K562 (cell line): ENCODE results near the gene KLC1. TPM values are rescaled to one million over a fixed set of nuclear protein-coding genes. Genes with fewer than 3 reads are reported as not detected.

Experiments
- ATAC-seq: fragments of 200-7000 bp; cut with Tn5 transposase; 3 replicates; pipeline ENCODE4 v1.9.1; 2020; ENCODE audit warnings: moderate library complexity
- BruUV-seq: library from RNA; stranded (reverse); fragments of 400-500 nt; replicated peaks from 2 replicates; lab custom pipeline; 2021; lab: Mats Ljungman, UMichigan
- CTCF ChIA-PET: fragments of 300-600 bp; formaldehyde crosslinking; extraction: SDS; loops from one replicate; lab custom pipeline; 2021; ENCODE audit warnings: low intra/inter-chr PET ratio; lab: Yijun Ruan, JAX
- POLR2A ChIA-PET: fragments of 300-600, 350-650 bp; sonication (Branson Sonifier 250); formaldehyde crosslinking; extraction: SDS; loops from one replicate; lab custom pipeline; 2021; ENCODE audit warnings: antibody characterized with exemption, inconsistent platforms; lab: Yijun Ruan, JAX
- DNase-seq, 4 experiments: peaks; one replicate each; pipeline versions ENCODE4 v3.0.0 to v3.0.0-alpha.2; 2011 to 2018; ENCODE audit warnings: low spot score in 3 of 4, mixed read lengths in 3 of 4; ENCODE audit errors: extremely low read depth in 1 of 4
- FAIRE-seq: peaks from 2 replicates; lab custom pipeline; 2011; peaks lifted over from hg19 to GRCh38; lab: Jason Lieb, UNC
- H2AFZ ChIP-seq: 2 replicates; pipeline ENCODE4 v1.6.0; 2011; ENCODE audit warnings: low read depth, low read length, control low read depth, inconsistent platforms
- H3K27ac ChIP-seq: fragments of 200-600 bp; 3 replicates; pipeline ENCODE4 v1.8.0; 2011; ENCODE audit warnings: low read depth, mild to moderate bottlenecking, control low read depth, inconsistent platforms, low read length, moderate library complexity, mixed read lengths; ENCODE audit errors: extremely low read depth
- H3K27me3 ChIP-seq, 2 experiments: fragments of 300-600 bp in 1 of 2; 2 replicates in 1 of 2; 3 replicates in 1 of 2; pipeline versions ENCODE4 v1.6.0 to v1.8.0; 2011; ENCODE audit warnings: inconsistent platforms in 2 of 2, low read length in 2 of 2, mild to moderate bottlenecking in 1 of 2, mixed read lengths in 1 of 2, moderate library complexity in 1 of 2; ENCODE audit not compliant: control insufficient read depth in 2 of 2, insufficient read depth in 2 of 2
- H3K36me3 ChIP-seq: fragments of 300-600 bp; 3 replicates; pipeline ENCODE4 v1.8.0; 2011; ENCODE audit warnings: mild to moderate bottlenecking, low read length, inconsistent platforms; ENCODE audit not compliant: control insufficient read depth, insufficient read depth
- H3K4me1 ChIP-seq, 2 experiments: fragments of 200-600 bp in 1 of 2; replicated peaks in 1 of 2; 2 replicates in 1 of 2; 3 replicates in 1 of 2; pipeline versions ENCODE4 v1.5.1 to v1.8.0; 2011; ENCODE audit warnings: inconsistent platforms in 2 of 2, low read length in 2 of 2, mild to moderate bottlenecking in 1 of 2, mixed read lengths in 1 of 2, moderate library complexity in 1 of 2; ENCODE audit not compliant: control insufficient read depth in 2 of 2, insufficient read depth in 2 of 2
- H3K4me2 ChIP-seq: 2 replicates; pipeline ENCODE4 v1.6.1; 2011; ENCODE audit warnings: low read length, control low read depth, inconsistent platforms, mixed read lengths; ENCODE audit not compliant: insufficient read depth
- H3K4me3 ChIP-seq: fragments of 200-600 bp; sonication (generic), shearing (Covaris generic); 2 replicates; pipeline ENCODE4 v1.5.1; 2016; ENCODE audit warnings: control low read depth, inconsistent platforms
- H3K79me2 ChIP-seq: fragments of 200-600 bp; 3 replicates; pipeline ENCODE4 v1.8.0; 2011; ENCODE audit warnings: low read length, inconsistent platforms; ENCODE audit not compliant: control insufficient read depth, insufficient read depth
- H3K9ac ChIP-seq, 2 experiments: 2 replicates each; pipeline versions ENCODE4 v1.6.0 to v1.6.1; 2011; ENCODE audit warnings: low read depth in 2 of 2, low read length in 2 of 2, control low read depth in 1 of 2, inconsistent platforms in 1 of 2, mild to moderate bottlenecking in 1 of 2, mixed read lengths in 1 of 2; ENCODE audit not compliant: insufficient read depth in 1 of 2
- H3K9me1 ChIP-seq: one replicate; pipeline ENCODE4 v1.6.0; 2011; ENCODE audit warnings: inconsistent platforms, mild to moderate bottlenecking, low read length, moderate library complexity; ENCODE audit not compliant: control insufficient read depth, insufficient read depth
- H3K9me3 ChIP-seq: replicated peaks from 2 replicates; pipeline ENCODE4 v1.5.1; 2011; ENCODE audit warnings: low read depth, low read length, inconsistent platforms; ENCODE audit not compliant: control insufficient read depth, insufficient read depth
- H4K20me1 ChIP-seq: replicated peaks from 2 replicates; pipeline ENCODE4 v1.6.1; 2011; ENCODE audit warnings: low read length, inconsistent platforms, mixed read lengths; ENCODE audit not compliant: control insufficient read depth, insufficient read depth
- EWSR1 ChIP-seq: fragments of 450-650 bp; IDR thresholded peaks from 2 replicates; pipeline ENCODE4 v1.6.1; 2018; ENCODE audit warnings: borderline replicate concordance, mild to moderate bottlenecking, low read depth, moderate library complexity; ENCODE audit not compliant: partially characterized antibody
- IRF1 ChIP-seq: sonication (generic); formaldehyde crosslinking; IDR thresholded peaks from 2 replicates; pipeline ENCODE4 v1.8.0; 2022; ENCODE audit warnings: missing genetic modification reagents, mild to moderate bottlenecking, borderline replicate concordance
- MIER1 ChIP-seq: fragments of 450-650 bp; IDR thresholded peaks from 2 replicates; pipeline ENCODE4 v1.6.1; 2016; ENCODE audit warnings: antibody characterized with exemption, mild to moderate bottlenecking, low read depth
- TGIF2 ChIP-seq: sonication (generic); formaldehyde crosslinking; IDR thresholded peaks from 2 replicates; pipeline ENCODE4 v1.8.1; 2022; ENCODE audit warnings: mild to moderate bottlenecking, missing genetic modification reagents, moderate library complexity
- XRCC4 ChIP-seq: IDR thresholded peaks from one replicate; pipeline ENCODE4 v1.6.1; 2011; ENCODE audit not compliant: insufficient read depth, insufficient read length; ENCODE audit errors: extremely low read depth
- ZNF551 ChIP-seq: fragments of 250-450 bp; sonication (Bioruptor Pico); IDR thresholded peaks from 2 replicates; pipeline ENCODE4 v1.5.0; 2021; ENCODE audit warnings: mild to moderate bottlenecking, moderate library complexity
- ZNF639 ChIP-seq, 2 experiments: fragments of 200-800 bp in 1 of 2; sonication (Bioruptor generic) in 1 of 2; sonication (generic) in 1 of 2; formaldehyde crosslinking in 1 of 2; IDR thresholded peaks in 1 of 2; conservative IDR thresholded peaks in 1 of 2; 2 replicates each; pipeline versions ENCODE4 v1.5.0 to v1.6.1; 2016 to 2020; ENCODE audit warnings: missing compliant biosample characterization in 1 of 2, missing genetic modification characterization in 1 of 2, missing genetic modification reagents in 1 of 2
- ZNF717 ChIP-seq: fragments of 250-450 bp; sonication (Bioruptor Pico); IDR thresholded peaks from 2 replicates; pipeline ENCODE4 v1.5.0; 2021
- WGBS: fragments of 100-300 bp; shearing (Covaris generic); methylation state at CpG from one replicate; pipeline ENCODE4 v1.1.6; 2016; ENCODE audit warnings: low coverage, mixed read lengths; ENCODE audit not compliant: insufficient coverage; ENCODE audit errors: missing lambda C conversion rate; 5-methylcytosine and 5-hydroxymethylcytosine counted together
- in situ Hi-C: fragments of 300-500 bp; cut with MboI; formaldehyde crosslinking; loops from 4 replicates; pipeline ENCODE4 v1.15.0; 2018; ENCODE audit warnings: inconsistent platforms, mixed read lengths
- intact Hi-C: fragments of 100-400 bp; cut with micrococcal nuclease; formaldehyde crosslinking; loops from 2 replicates; pipeline ENCODE4 v1.14.2; 2022
- polyA plus RNA-seq, 8 experiments: library from polyadenylated mRNA; depleted of rRNA in 4 of 8; stranded (reverse) in 5 of 8; unstranded in 3 of 8; fragments of >200 nt; fragmentation: Nextera tagmentation in 2 of 8; fragmentation: Illumina TruSeq in 1 of 8; extraction: Ambion mirVana in 2 of 8; extraction: Trizol in 1 of 8; gene quantifications; 2 replicates each; pipeline versions ENCODE4 v1.2.1 to v1.2.3, GENCODE V29; 2011 to 2014; ENCODE audit warnings: inconsistent platforms in 1 of 8, missing spikeins in 1 of 8
- total RNA-seq, 7 experiments: library from RNA; depleted of rRNA in 6 of 7; stranded (reverse); fragments of >200 nt in 6 of 7; fragmentation: Illumina TruSeq in 2 of 7; extraction: Trizol in 2 of 7; gene quantifications; 2 replicates each; pipeline versions ENCODE4 v1.2.1 to v1.2.3, GENCODE V29; 2011 to 2021; ENCODE audit warnings: low replicate concordance in 1 of 7
- TF ChIP-seq, protein P1 (sequence below): fragments of 250-450 bp; sonication (Bioruptor Pico); IDR thresholded peaks from 2 replicates; pipeline ENCODE4 v1.5.0; 2022; ENCODE audit warnings: mild to moderate bottlenecking

Gene KLC1
- total and polyA plus RNA-seq, 9 of the 15 experiments (the other 6 are each of a cell fraction or from before 2014, with no cell fraction given): 4.9 to 134 (median 54.8) TPM

GRCh38 chr14:103669370-103669769 is 40.4 kb downstream of the KLC1 start:
- POLR2A ChIA-PET: no interaction called here
- H3K9me3 ChIP-seq: no peaks in the 10 kb centered on the region

More at GRCh38 chr14:103669370-103669769, 40.4 kb downstream of the KLC1 start:
- Histone ChIP-seq H3K79me2 (no peaks in the 10 kb centered on the region), H2AFZ (no peak overlapping the region), H3K9me1 (no peaks in the 10 kb centered on the region), H4K20me1 (no peaks in the 10 kb centered on the region), H3K4me1 (no peaks in the 10 kb centered on the region), H3K27me3 (no peaks in the 10 kb centered on the region), H3K36me3 (peaks cover 70% of the 10 kb centered on the region; the same call in 2 of the 3 replicates), H3K9ac (no peak overlapping the region), H3K4me2 (no peak overlapping the region), H3K27ac (no peak overlapping the region), H3K4me3 (no peak overlapping the region)
- DNase-seq: no peak
- CTCF ChIA-PET: no interaction called here
- TF ChIP-seq MIER1 (no peak), EWSR1 (no peak), TGIF2 (CRISPR knock-in tag) (no peak), ZNF551 (CRISPR knock-in tag) (no peak), ZNF717 (no peak), ZNF639 (CRISPR knock-in tag; conservative IDR thresholded peaks at IDR 0.05 in 1 of 2, IDR thresholded peaks at IDR 0.05 in 1 of 2) (no peak), XRCC4 (no peak), IRF1 (no peak)
- TF ChIP-seq, protein P1, sequence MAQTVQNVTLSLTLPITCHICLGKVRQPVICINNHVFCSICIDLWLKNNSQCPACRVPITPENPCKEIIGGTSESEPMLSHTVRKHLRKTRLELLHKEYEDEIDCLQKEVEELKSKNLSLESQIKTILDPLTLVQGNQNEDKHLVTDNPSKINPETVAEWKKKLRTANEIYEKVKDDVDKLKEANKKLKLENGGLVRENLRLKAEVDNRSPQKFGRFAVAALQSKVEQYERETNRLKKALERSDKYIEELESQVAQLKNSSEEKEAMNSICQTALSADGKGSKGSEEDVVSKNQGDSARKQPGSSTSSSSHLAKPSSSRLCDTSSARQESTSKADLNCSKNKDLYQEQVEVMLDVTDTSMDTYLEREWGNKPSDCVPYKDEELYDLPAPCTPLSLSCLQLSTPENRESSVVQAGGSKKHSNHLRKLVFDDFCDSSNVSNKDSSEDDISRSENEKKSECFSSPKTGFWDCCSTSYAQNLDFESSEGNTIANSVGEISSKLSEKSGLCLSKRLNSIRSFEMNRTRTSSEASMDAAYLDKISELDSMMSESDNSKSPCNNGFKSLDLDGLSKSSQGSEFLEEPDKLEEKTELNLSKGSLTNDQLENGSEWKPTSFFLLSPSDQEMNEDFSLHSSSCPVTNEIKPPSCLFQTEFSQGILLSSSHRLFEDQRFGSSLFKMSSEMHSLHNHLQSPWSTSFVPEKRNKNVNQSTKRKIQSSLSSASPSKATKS: no peak
- no peak for FAIRE-seq
- WGBS: 93% methylated on average over 2 of the region's 2 CpGs
- intact Hi-C loops (no loop called here), in situ Hi-C loops (no loop called here)
- no peak for ATAC-seq
- no TSS peak for BruUV-seq
